Neural progenitor cell (in vitro differentiated cells): Measurements from ENCODE around the gene RAB13. TPM values are rescaled to one million over a fixed set of nuclear protein-coding genes. Genes with fewer than 3 reads are reported as not detected.
"Not testable (repeated sequence)": the region's sequence is repeated elsewhere in the genome, so short reads cannot be mapped to it uniquely, and the experiment has no call there.

Source experiments
- DNase-seq: peaks from one replicate; pipeline ENCODE4 v3.0.0-alpha.2; 2016; ENCODE audit warnings: low spot score
- H2AFZ ChIP-seq: fragments of 200-600 bp; sonication (generic); replicated peaks from 2 replicates; pipeline ENCODE4 v1.6.1; 2016; ENCODE audit warnings: antibody characterized with exemption
- H3F3A ChIP-seq: fragments of 200-600 bp; sonication (generic); 2 replicates; pipeline ENCODE4 v1.6.1; 2016; ENCODE audit warnings: antibody characterized with exemption, low read depth
- H3K27ac ChIP-seq: fragments of 200-600 bp; sonication (generic); 2 replicates; pipeline ENCODE4 v1.5.1; 2016; ENCODE audit warnings: mild to moderate bottlenecking
- H3K27me3 ChIP-seq: fragments of 200-600 bp; sonication (generic); 2 replicates; pipeline ENCODE4 v1.6.1; 2016; ENCODE audit warnings: mild to moderate bottlenecking, moderate library complexity
- H3K36me3 ChIP-seq: fragments of 200-600 bp; sonication (generic); 2 replicates; pipeline ENCODE4 v1.5.1; 2016
- H3K4me1 ChIP-seq: fragments of 200-600 bp; sonication (generic); 2 replicates; pipeline ENCODE4 v1.6.1; 2016; ENCODE audit warnings: mixed run types
- H3K4me2 ChIP-seq: fragments of 200-600 bp; sonication (generic); 2 replicates; pipeline ENCODE4 v1.6.1; 2016
- H3K4me3 ChIP-seq: fragments of 200-600 bp; sonication (generic); 2 replicates; pipeline ENCODE4 v1.5.1; 2016
- H3K79me2 ChIP-seq: fragments of 200-600 bp; sonication (generic); 2 replicates; pipeline ENCODE4 v1.6.1; 2016; ENCODE audit warnings: low read depth
- H3K9ac ChIP-seq: fragments of 200-600 bp; sonication (generic); 2 replicates; pipeline ENCODE4 v1.6.1; 2016
- H3K9me3 ChIP-seq: fragments of 200-600 bp; sonication (generic); 2 replicates; pipeline ENCODE4 v1.5.1; 2016; ENCODE audit warnings: low read depth
- H4K20me1 ChIP-seq: fragments of 200-600 bp; sonication (generic); 2 replicates; pipeline ENCODE4 v1.6.1; 2016; ENCODE audit warnings: low read depth
- H3K27ac Mint-ChIP-seq: 3 replicates; pipeline ENCODE4 v1.8.0; 2021; ENCODE audit warnings: mixed read lengths
- H3K27me3 Mint-ChIP-seq: 2 replicates; pipeline ENCODE4 v1.8.0; 2022; ENCODE audit warnings: low read depth, mild to moderate bottlenecking, inconsistent platforms, moderate library complexity, mixed read lengths; ENCODE audit not compliant: insufficient read depth
- H3K36me3 Mint-ChIP-seq: 3 replicates; pipeline ENCODE4 v1.8.0; 2021; ENCODE audit warnings: mixed read lengths
- H3K4me1 Mint-ChIP-seq: 3 replicates; pipeline ENCODE4 v1.8.0; 2021; ENCODE audit warnings: mixed read lengths
- H3K4me3 Mint-ChIP-seq: 3 replicates; pipeline ENCODE4 v1.8.0; 2021; ENCODE audit warnings: mild to moderate bottlenecking, moderate library complexity, mixed read lengths
- H3K9me3 Mint-ChIP-seq: 3 replicates; pipeline ENCODE4 v1.8.0; 2020; ENCODE audit warnings: mixed read lengths
- CTCF ChIP-seq: fragments of 200-600 bp; sonication (generic); IDR thresholded peaks from 2 replicates; pipeline ENCODE4 v1.5.1; 2017; ENCODE audit warnings: antibody characterized with exemption, mild to moderate bottlenecking
- EZH2 ChIP-seq: fragments of 200-600 bp; sonication (generic); IDR thresholded peaks from 2 replicates; pipeline ENCODE4 v1.6.1; 2017; ENCODE audit warnings: antibody characterized with exemption, mild to moderate bottlenecking, moderate library complexity
- EZH2phosphoT487 ChIP-seq: fragments of 200-600 bp; sonication (generic); IDR thresholded peaks from 2 replicates; pipeline ENCODE4 v1.6.1; 2017; ENCODE audit warnings: antibody characterized with exemption
- total RNA-seq: library from RNA; depleted of rRNA; stranded (reverse); fragments of >200 nt; gene quantifications from 2 replicates; pipeline ENCODE4 v1.2.3, GENCODE V29; 2015; ENCODE audit warnings: low replicate concordance

Gene RAB13
- total RNA-seq, 1 donor from 2014 or later = 14.3 TPM

DNA sequence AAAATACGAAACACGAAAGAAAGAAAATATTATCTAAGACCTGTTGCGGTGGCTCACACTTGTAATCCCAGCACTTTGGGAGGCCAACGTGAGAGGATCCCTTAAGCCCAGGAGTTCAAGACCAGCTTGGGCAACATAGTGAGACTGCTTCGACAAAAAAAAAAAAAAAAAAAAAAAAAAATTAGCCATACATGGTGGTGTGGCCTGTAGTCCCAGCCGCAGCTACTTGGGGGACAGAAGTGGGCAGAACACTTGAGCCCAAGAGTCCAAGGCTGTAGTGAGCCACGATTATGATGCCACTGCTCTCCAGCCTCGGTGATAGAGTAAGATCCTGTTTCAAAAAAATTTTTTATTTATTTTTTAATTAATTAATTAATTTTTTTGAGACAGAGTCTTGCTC, 1.5 kb upstream of the RAB13 start:
- H2AFZ ChIP-seq = no peak overlapping the region
- H3K79me2 ChIP-seq = peaks cover 28% of the 10 kb centered on the region
- H3K4me3 ChIP-seq = no peak overlapping the region
- Mint-ChIP-seq H3K36me3 (peaks cover 24% of the 10 kb centered on the region), H3K4me3 (no peak overlapping the region), H3K4me1 (peaks cover 31% of the 10 kb centered on the region), H3K27ac (no peak overlapping the region), H3K9me3 (no peaks in the 10 kb centered on the region), H3K27me3 (peaks cover 7% of the 10 kb centered on the region)
- H3K27ac ChIP-seq = no peak overlapping the region
- no peak overlapping the region for H3K4me2 ChIP-seq
- H3F3A ChIP-seq = peaks cover 32% of the 10 kb centered on the region
- no peaks in the 10 kb centered on the region for H3K9me3 ChIP-seq
- peaks cover 13% of the 10 kb centered on the region for H4K20me1 ChIP-seq
- DNase-seq = no peak
- H3K36me3 ChIP-seq = peaks cover 8% of the 10 kb centered on the region
- H3K4me1 ChIP-seq = peaks cover 20% of the 10 kb centered on the region
- no peaks in the 10 kb centered on the region for H3K27me3 ChIP-seq
- TF ChIP-seq CTCF (no peak), EZH2 (no peak), EZH2phosphoT487 (no peak)
- no peak overlapping the region for H3K9ac ChIP-seq

DNA sequence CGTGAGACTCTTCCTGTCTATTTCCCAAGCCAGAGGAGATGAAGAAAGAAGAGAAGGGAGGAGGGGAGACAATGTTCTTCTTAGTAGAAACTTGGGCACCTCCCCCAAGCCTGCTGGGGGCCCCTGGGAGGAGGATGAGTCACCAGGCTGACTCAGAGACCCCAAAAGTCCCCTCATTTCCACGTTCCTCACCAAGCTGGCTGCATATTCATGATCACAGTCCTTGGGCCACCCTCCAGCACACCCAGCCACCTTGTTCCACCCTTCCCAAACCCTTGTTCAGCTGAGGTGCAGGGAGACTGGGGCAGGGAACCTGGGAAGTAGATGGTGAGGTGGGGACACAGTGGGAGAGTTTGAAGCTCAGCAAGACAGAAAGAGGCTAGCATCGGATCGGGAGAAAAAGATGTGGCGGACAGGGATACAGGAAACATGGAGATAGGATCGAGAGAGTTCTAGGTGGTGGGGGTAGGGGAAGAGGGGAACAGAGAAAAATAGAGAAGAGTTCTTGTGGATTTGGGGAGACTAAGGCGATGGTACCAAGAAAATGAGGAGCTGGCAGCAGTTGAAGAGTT, 712 bp downstream of the RAB13 start:
- Histone ChIP-seq H3K4me2 (peak overlapping the region; percentile 93), H3K4me3 (peak overlapping the region; percentile 73), H3K4me1 (peaks cover 10% of the 10 kb centered on the region), H3K36me3 (no peaks in the 10 kb centered on the region), H3F3A (peaks cover 20% of the 10 kb centered on the region), H4K20me1 (no peaks in the 10 kb centered on the region), H3K27me3 (no peaks in the 10 kb centered on the region), H3K79me2 (peaks cover 9% of the 10 kb centered on the region), H3K27ac (no peak overlapping the region), H3K9me3 (no peaks in the 10 kb centered on the region), H2AFZ (peak overlapping the region; percentile 85), H3K9ac (peak overlapping the region; percentile 10)
- no peak for DNase-seq
- TF ChIP-seq EZH2phosphoT487 = no peak
- no peak for TF ChIP-seq EZH2
- Mint-ChIP-seq H3K27me3 (peaks cover 4% of the 10 kb centered on the region), H3K27ac (peak overlapping the region; percentile 43), H3K4me3 (peak overlapping the region; percentile 95), H3K9me3 (no peaks in the 10 kb centered on the region), H3K36me3 (peaks cover 9% of the 10 kb centered on the region), H3K4me1 (peaks cover 16% of the 10 kb centered on the region)

- TF ChIP-seq CTCF (no peak), EZH2phosphoT487 (no peak), EZH2 (no peak)
- Mint-ChIP-seq H3K4me3 (peak overlapping the region; percentile 95), H3K36me3 (peaks cover 9% of the 10 kb centered on the region), H3K9me3 (no peaks in the 10 kb centered on the region), H3K4me1 (peaks cover 15% of the 10 kb centered on the region), H3K27me3 (peaks cover 4% of the 10 kb centered on the region), H3K27ac (no peak overlapping the region)
- Histone ChIP-seq H3K27ac (no peak overlapping the region), H3K9me3 (no peaks in the 10 kb centered on the region), H3K4me2 (peak overlapping the region; percentile 93), H3K4me3 (peak overlapping the region; percentile 73), H2AFZ (no peak overlapping the region), H3F3A (peaks cover 21% of the 10 kb centered on the region), H3K27me3 (no peaks in the 10 kb centered on the region), H4K20me1 (no peaks in the 10 kb centered on the region), H3K36me3 (no peaks in the 10 kb centered on the region), H3K9ac (no peak overlapping the region), H3K4me1 (peaks cover 10% of the 10 kb centered on the region), H3K79me2 (peaks cover 9% of the 10 kb centered on the region)
- DNase-seq = no peak
Observed at GRCh38 chr1:153984123-153984894, 1.8 kb downstream of the RAB13 start.

GRCh38 chr1:153981735-153982134, 4.4 kb downstream of the RAB13 start:
- not testable (repeated sequence) for DNase-seq, H3K9me3 Mint-ChIP-seq, H3K4me3 ChIP-seq, H3K4me3 Mint-ChIP-seq, H3K27ac ChIP-seq, H3K27me3 ChIP-seq, H3K4me2 ChIP-seq, H3K27ac Mint-ChIP-seq, H3K4me1 ChIP-seq, H3K27me3 Mint-ChIP-seq, H2AFZ ChIP-seq, H3K9me3 ChIP-seq, H3K36me3 Mint-ChIP-seq, H4K20me1 ChIP-seq, H3K36me3 ChIP-seq, H3K9ac ChIP-seq
- H3K79me2 ChIP-seq = peaks cover 16% of the 10 kb centered on the region
- H3F3A ChIP-seq = peaks cover 35% of the 10 kb centered on the region
- peaks cover 23% of the 10 kb centered on the region for H3K4me1 Mint-ChIP-seq

- H3K36me3 ChIP-seq, H3K9ac ChIP-seq, DNase-seq, H3K27ac ChIP-seq, H3K9me3 Mint-ChIP-seq, H3K4me1 ChIP-seq, H2AFZ ChIP-seq, H3K27ac Mint-ChIP-seq, H4K20me1 ChIP-seq, H3K27me3 ChIP-seq, H3K9me3 ChIP-seq: not testable (repeated sequence)
- H3K4me3 ChIP-seq = peak overlapping the region; percentile 88
- peaks cover 13% of the 10 kb centered on the region for H3K27me3 Mint-ChIP-seq
- peaks cover 20% of the 10 kb centered on the region for H3K36me3 Mint-ChIP-seq
- peaks cover 20% of the 10 kb centered on the region for H3K79me2 ChIP-seq
- H3K4me3 Mint-ChIP-seq = peak overlapping the region; percentile 99
- H3K4me1 Mint-ChIP-seq = peaks cover 25% of the 10 kb centered on the region
- H3F3A ChIP-seq = peaks cover 35% of the 10 kb centered on the region
- peak overlapping the region; percentile 84 for H3K4me2 ChIP-seq
Observed at GRCh38 chr1:153979091-153979490, 7.0 kb downstream of the RAB13 start.
